GM19193 (cell line): ENCODE measurements around the gene SLC7A9.

Experiments
- POLR2A ChIP-seq: IDR thresholded peaks from 4 replicates; pipeline ENCODE4 v1.6.1; 2011; ENCODE audit not compliant: insufficient read depth, insufficient read length; ENCODE audit errors: extremely low read depth

Gene SLC7A9

DNA sequence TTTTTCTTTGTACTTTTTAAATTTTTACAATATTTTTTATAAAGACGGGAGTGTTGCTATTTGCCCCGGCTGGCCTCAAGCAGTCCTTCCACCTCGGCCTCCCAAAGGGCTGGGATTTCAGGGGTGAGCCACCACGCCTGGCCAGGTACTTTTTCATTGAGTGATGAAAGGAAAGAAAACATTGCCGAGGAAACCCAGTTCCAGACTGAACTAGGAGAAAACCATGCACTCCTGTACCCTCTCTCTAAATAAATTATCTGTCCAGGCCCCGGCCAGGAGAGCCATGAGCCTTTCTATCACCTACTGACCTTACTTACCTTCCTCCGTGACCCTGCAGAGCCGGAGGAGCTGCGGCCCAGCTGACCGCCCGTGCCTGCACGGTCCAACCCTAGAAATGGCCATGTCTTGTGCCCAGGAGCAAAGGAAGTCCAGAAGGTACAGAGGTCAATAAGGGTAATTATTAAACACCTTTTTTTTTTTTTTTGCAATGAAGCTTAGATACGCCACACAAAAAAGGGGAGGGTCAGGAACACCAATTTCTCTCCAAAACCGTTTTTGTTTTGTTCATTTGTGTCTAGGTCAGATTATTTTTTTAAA lies at the start of gene SLC7A9:
SLC7A9 (minus strand) TSS at position 399 of the 597 bp plus-strand sequence. CDS start 1,233 bp downstream, outside the sequence.
- no peak for TF ChIP-seq POLR2A

DNA sequence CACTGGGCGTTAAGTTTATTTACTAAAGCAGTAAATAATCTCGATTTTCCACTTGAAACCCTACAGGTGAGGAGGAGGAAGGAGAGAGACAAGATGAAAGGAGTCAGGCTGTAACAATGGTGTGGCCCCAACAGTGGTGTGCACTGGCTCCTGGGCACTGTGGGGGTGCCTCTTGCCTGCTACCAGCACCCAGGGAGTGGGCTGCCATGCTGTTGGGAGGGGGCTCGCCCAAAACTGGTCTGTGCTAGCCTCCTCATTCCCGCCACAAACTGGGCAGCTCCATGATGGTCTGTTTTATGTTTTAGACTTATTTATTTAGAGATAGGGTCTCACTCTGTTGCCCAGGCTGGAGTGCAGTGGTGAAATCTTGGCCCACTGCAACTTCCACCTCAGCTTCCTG lies 49.8 kb upstream of the SLC7A9 start:
- TF ChIP-seq POLR2A, result no peak

- TF ChIP-seq POLR2A, result no peak
Measured at GRCh38 chr19:32917616-32917996, 48.0 kb upstream of the SLC7A9 start.

GRCh38 chr19:32916969-32917615 lies 47.5 kb upstream of the SLC7A9 start:
- TF ChIP-seq POLR2A, result no peak

DNA sequence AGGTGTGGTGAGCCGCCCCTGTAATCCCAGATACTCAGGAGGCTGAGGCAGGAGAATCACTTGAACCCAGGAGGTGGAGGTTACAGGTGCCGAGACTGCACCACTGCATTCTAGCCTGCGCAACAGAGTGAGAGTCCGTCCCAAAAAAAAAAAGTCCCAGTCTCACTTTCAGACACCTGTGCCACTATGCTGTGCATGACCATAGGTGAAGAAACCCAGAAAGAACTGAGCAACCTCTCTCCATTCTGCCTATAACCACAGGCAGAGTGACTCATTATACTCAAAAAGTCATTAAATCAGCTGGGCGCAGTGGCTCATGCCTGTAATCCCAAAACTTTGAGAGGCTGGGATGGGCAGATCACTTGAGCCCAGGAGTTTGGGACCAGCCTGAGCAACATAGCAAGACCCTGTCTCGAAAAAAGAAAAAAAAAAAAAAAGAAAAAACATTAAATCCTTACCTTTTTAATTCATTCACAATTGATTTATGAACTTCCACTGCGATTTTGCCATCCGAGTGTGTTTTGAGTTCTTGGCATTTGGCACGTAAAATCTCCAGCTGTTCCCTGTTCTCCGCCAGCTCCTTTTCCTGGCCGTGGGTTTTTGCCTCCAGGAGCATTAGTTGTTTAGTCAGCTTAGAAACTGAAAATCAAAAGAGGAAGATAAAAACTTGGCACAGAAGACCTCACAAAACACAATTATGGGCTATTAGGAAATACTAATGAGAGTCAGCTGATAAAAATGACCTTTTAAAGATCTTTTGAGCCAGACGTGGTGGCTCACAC lies 45.5 kb upstream of the SLC7A9 start:
- TF ChIP-seq POLR2A, result no peak

DNA sequence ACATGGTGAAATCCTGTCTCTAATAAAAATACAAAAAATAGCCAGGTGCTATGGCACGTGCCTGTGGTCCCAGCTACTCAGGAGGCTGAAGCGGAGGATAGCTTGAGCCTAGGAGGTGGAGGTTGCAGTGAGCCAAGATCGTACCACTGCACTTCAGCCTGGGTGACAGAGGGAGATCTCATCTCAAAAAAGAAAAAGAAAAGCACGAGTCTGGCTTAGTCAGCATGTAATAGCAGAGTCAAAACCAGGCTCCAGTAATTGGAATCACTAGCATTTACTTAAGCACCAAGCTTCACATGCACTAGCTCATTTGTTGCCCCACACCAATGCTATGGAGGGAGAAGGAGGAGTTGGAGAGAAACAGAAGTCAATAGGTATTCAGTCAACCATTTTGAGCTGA lies 41.9 kb upstream of the SLC7A9 start:
- TF ChIP-seq POLR2A, result no peak

- TF ChIP-seq POLR2A, result no peak
Measured at GRCh38 chr19:32910874-32911273, 41.3 kb upstream of the SLC7A9 start.

GRCh38 chr19:32910094-32910493 lies 40.5 kb upstream of the SLC7A9 start:
- TF ChIP-seq POLR2A, result no peak

- TF ChIP-seq POLR2A, result no peak
Measured at GRCh38 chr19:32909257-32909656, 39.7 kb upstream of the SLC7A9 start.

GRCh38 chr19:32908641-32909190 lies 39.1 kb upstream of the SLC7A9 start:
- no peak for TF ChIP-seq POLR2A

DNA sequence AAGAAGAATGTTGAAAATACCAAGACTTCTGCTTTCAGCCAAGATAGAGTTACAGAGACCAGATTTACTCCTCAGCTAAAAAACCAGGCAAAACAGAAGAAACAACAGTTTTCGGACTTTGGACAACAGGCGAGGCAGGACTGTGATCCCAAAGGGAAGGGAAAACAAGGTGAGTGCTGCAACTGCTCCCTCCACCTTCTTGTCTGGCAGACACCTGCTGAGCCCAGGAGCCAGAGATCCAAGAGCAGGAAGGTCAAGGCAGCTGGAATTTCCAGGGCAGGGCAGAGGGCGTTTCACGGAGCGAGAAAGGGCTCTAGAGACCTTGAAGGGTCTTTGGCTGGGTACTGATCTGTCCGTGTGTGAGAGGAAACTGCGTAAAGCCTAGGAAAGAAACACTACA lies 32.9 kb upstream of the SLC7A9 start:
- no peak for TF ChIP-seq POLR2A

GRCh38 chr19:32901504-32902161 lies 32.1 kb upstream of the SLC7A9 start:
- TF ChIP-seq POLR2A, result no peak

DNA sequence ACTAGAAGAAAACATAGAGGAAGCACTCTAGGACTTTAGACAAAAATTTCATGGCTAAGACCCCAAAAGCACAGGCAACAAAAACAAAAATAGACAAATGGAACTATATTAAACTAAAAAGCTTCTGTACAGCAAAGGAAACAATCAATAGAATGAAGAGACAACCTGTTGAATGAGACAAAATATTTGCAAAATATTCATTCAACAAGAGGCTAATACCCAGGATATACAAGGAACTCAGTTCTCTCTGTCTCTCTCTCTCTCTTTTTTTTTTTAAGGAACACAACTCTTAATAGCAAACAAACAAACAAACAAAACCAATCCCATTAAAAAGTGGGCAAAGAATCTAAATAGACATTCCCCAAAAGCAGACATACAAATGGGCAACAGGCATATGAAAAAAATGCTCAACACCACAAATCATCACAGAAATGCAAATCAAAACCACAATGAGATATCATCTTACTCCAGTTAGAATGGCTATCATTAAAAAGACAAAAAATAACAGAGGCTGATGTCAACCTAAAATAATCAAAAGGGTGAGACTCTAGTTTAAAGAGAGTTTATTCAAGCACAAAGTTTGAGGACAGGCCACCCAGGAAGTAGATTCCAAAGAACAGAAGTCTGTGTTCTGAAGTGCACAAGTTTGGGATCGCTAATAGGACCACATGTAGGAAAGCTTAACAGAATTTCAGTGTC lies 27.1 kb upstream of the SLC7A9 start:
- no peak for TF ChIP-seq POLR2A

DNA sequence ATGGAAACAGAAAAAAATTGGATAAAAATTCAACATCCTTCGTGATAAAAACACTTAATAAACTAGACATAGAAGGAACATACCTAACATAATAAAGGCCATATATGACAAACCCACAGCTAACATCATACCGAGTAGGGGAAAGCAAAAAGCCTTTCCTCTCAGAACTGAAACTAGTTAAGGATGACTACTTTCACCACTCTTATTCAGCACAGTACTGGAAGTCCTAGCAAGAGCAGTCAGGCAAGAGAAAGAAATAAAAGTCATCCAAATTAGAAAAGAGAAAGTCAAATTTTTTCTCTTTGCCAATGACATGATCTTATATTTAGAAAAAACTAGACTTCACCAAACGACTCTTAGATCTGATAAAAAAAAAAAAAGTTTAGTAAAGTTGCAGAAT lies 25.8 kb upstream of the SLC7A9 start:
- TF ChIP-seq POLR2A, result no peak
